Heart right ventricle (tissue), 16 donors: ENCODE measurements around the gene MAPKAP1. TPM values are rescaled to one million over a fixed set of nuclear protein-coding genes. Genes with fewer than 3 reads are reported as not detected.
A peak's percentile ranks its signal among the peaks of the same experiment; 100 is the strongest.

Experiments used
- ATAC-seq, 8 donors: fragments of 200-7000 bp; cut with Tn5 transposase; one replicate each; pipeline ENCODE4 v1.9.1; 2020; ENCODE audit warnings: mild to moderate bottlenecking in 8 of 8, moderate library complexity in 8 of 8, moderate number of reproducible peaks in 1 of 8
- DNase-seq, 2 donors: peaks; one replicate each; pipeline ENCODE4 v3.0.0-alpha.2; 2020
- H3K27ac ChIP-seq, 10 donors: fragments of 200-600 bp; sonication (generic) in 2 of 10; one replicate each; pipeline versions ENCODE4 v1.5.0 to v1.8.0; 2020 to 2022; ENCODE audit warnings: mild to moderate bottlenecking in 3 of 10
- H3K27me3 ChIP-seq, 7 donors: fragments of 200-600 bp; one replicate each; pipeline ENCODE4 v1.8.0; 2021 to 2022; ENCODE audit warnings: mild to moderate bottlenecking in 2 of 7
- H3K36me3 ChIP-seq, 9 donors: fragments of 200-600 bp; sonication (generic) in 1 of 9; one replicate each; pipeline versions ENCODE4 v1.5.0 to v1.8.0; 2020 to 2022; ENCODE audit warnings: mild to moderate bottlenecking in 2 of 9
- H3K4me1 ChIP-seq, 9 donors: fragments of 200-600 bp; sonication (generic) in 1 of 9; one replicate each; pipeline versions ENCODE4 v1.5.0 to v1.8.0; 2020 to 2022; ENCODE audit warnings: mild to moderate bottlenecking in 4 of 9
- H3K4me3 ChIP-seq, 10 donors: fragments of 200-600 bp; sonication (generic) in 2 of 10; one replicate each; pipeline versions ENCODE4 v1.5.0 to v1.8.0; 2020 to 2022; ENCODE audit warnings: mild to moderate bottlenecking in 7 of 10, moderate library complexity in 2 of 10
- H3K9me3 ChIP-seq, 11 donors: fragments of 200-600 bp in 10 of 11; sonication (generic) in 2 of 11; one replicate each; pipeline versions ENCODE4 v1.5.0 to v1.8.0; 2013 to 2022; ENCODE audit warnings: mild to moderate bottlenecking in 2 of 11, control low read depth in 1 of 11, moderate library complexity in 1 of 11
- CTCF ChIP-seq, 9 donors: fragments of 200-600 bp; sonication (generic) in 2 of 9; IDR thresholded peaks; one replicate each; pipeline versions ENCODE4 v1.5.0 to v1.8.0; 2021 to 2022; ENCODE audit warnings: antibody characterized with exemption in 9 of 9, mild to moderate bottlenecking in 5 of 9, moderate library complexity in 1 of 9
- WGBS, 2 donors: extraction: QIAGEN DNeasy Blood & Tissue Kit; methylation state at CpG; one replicate each; pipeline ENCODE4 v1.1.7; 2013; ENCODE audit warnings: inconsistent platforms in 1 of 2; 5-methylcytosine and 5-hydroxymethylcytosine counted together
- intact Hi-C, 10 donors: fragments of 100-400 bp; cut with DNase I; formaldehyde crosslinking; loops; one replicate each; pipeline versions ENCODE4 v1.11.1 to v1.14.2; 2022
- polyA plus RNA-seq, 2 donors: library from polyadenylated mRNA; stranded (reverse); fragments of 200-250 nt; gene quantifications; one replicate each; pipeline ENCODE4 v1.2.3, GENCODE V29; 2013
- total RNA-seq, 10 donors: library from RNA; stranded (reverse); fragmentation: NEBNext Ultra II Directional in 3 of 10; extraction: Animal tissue kit (Norgen Biotek cat#: 25700) in 3 of 10; gene quantifications; one replicate each; pipeline versions ENCODE4 v1.2.1 to v1.2.4, GENCODE V29; 2021 to 2023
- donor health status: Arrhythmogenic right ventricular cardiomyopathy.
- donor health status: ischemic (EF 13 %, LVEDD 7.1; RV severe dilation, severe dysfunction).
- donor health status: healthy with polysubstance abuse.
- donor health status: DM: no; HTN: yes; CAD: no.
- donor health status: DM: no; HTN: no; CAD: no.
- donor health status: ischemic (EF 25% LVEDD 6.9; RV normal size, moderate dysfunction).
- donor health status: ischemic (EF 25% LVEDD 5.7; RV mildly dilated, moderate dysfunction).
- donor health status: healthy.
- donor health status: DM: yes; HTN: yes; CAD: no.
- donor health status: Ischemic cardiomyopathy.
- donor health status: ischemic (EF 35%, LVEDD 5.7; RV mildly dilated, moderate dysfunction).
- donor health status: nonischemic (EF 11% LVEDD 7.7; RV severe dilation, severe dysfunction).
- donor health status: DM: yes; HTN: yes; CAD: no.
- donor health status: PGD.
- donor health status: ischemic (EF 29% LVEDD 5.4; RV normal size, mild dysfunction).
- donor health status: nonischemic (EF 23%, LVEDD 6.1; RV moderate dilation, normal function).

MAPKAP1 gene
- total and polyA plus RNA-seq, 12 donors: 102 to 143 (median 116) TPM

GRCh38 chr9:125461636-125462190, 245.3 kb downstream of the MAPKAP1 start:
- no peak overlapping the region for H3K27ac ChIP-seq
- TF ChIP-seq CTCF (IDR thresholded peaks at IDR 0.05): no peak
- 90 to 94% methylated on average over 8 of the region's 8 CpGs for WGBS, 2 donors
- intact Hi-C loops: no loop called here
- H3K27me3 ChIP-seq: no peaks in the 10 kb centered on the region
- peaks cover 0 to 14% (median 3%) of the 10 kb centered on the region in 9 donors for H3K4me1 ChIP-seq
- H3K36me3 ChIP-seq: peaks cover 0 to 33% (median 0%) of the 10 kb centered on the region in 9 donors
- ATAC-seq: no peak
- no peak overlapping the region for H3K4me3 ChIP-seq
- H3K9me3 ChIP-seq: peaks cover 0 to 12% (median 0%) of the 10 kb centered on the region in 11 donors
- no peak for DNase-seq

GRCh38 chr9:125460883-125461635, 245.9 kb downstream of the MAPKAP1 start:
- no peak overlapping the region for H3K27ac ChIP-seq
- H3K4me1 ChIP-seq: peaks cover 0 to 12% (median 0%) of the 10 kb centered on the region in 9 donors
- intact Hi-C loops: no loop called here
- H3K36me3 ChIP-seq: peaks cover 0 to 35% (median 0%) of the 10 kb centered on the region in 9 donors
- 82 to 84% methylated on average over 8 of the region's 8 CpGs for WGBS, 2 donors
- H3K9me3 ChIP-seq: peaks cover 0 to 19% (median 0%) of the 10 kb centered on the region in 11 donors
- no peaks in the 10 kb centered on the region for H3K27me3 ChIP-seq
- no peak for TF ChIP-seq CTCF (IDR thresholded peaks at IDR 0.05)
- DNase-seq (no peak), ATAC-seq (peak in 5 of 8 donors; percentile 28 to 81 (median 50))
- H3K4me3 ChIP-seq: no peak overlapping the region

- H3K27me3 ChIP-seq: no peaks in the 10 kb centered on the region
- no peak for TF ChIP-seq CTCF (IDR thresholded peaks at IDR 0.05)
- whole genome bisulfite sequencing, 2 donors: 96% methylated on average over 7 of the region's 7 CpGs
- ATAC-seq (no peak), DNase-seq (no peak)
- intact Hi-C loops: no loop called here
- no peak overlapping the region for H3K4me3 ChIP-seq
- H3K27ac ChIP-seq: no peak overlapping the region
- H3K4me1 ChIP-seq: peaks cover 0 to 12% (median 0%) of the 10 kb centered on the region in 9 donors
- H3K36me3 ChIP-seq: peaks cover 0 to 35% (median 0%) of the 10 kb centered on the region in 9 donors
- H3K9me3 ChIP-seq: peaks cover 0 to 24% (median 0%) of the 10 kb centered on the region in 11 donors
These were observed 246.7 kb downstream of the MAPKAP1 start for GRCh38 chr9:125460346-125460745.

- no peak overlapping the region for H3K4me3 ChIP-seq
- H3K27ac ChIP-seq: no peak overlapping the region
- peaks cover 0 to 24% (median 0%) of the 10 kb centered on the region in 11 donors for H3K9me3 ChIP-seq
- H3K27me3 ChIP-seq: no peaks in the 10 kb centered on the region
- DNase-seq (no peak), ATAC-seq (no peak)
- TF ChIP-seq CTCF (IDR thresholded peaks at IDR 0.05): no peak
- intact Hi-C loops: no loop called here
- WGBS, 2 donors: 100% methylated on average over 1 of the region's 1 CpG
- peaks cover 0 to 11% (median 0%) of the 10 kb centered on the region in 9 donors for H3K4me1 ChIP-seq
- peaks cover 0 to 36% (median 0%) of the 10 kb centered on the region in 9 donors for H3K36me3 ChIP-seq
These were observed 249.7 kb downstream of the MAPKAP1 start for GRCh38 chr9:125457357-125457756.
